Common myeloid progenitor, CD34-positive (primary cell): ENCODE results near the gene RAMP1.

Experiments
- CTCF ChIA-PET: fragments of 350-600 bp; sonication (Branson Sonifier 250); formaldehyde crosslinking; loops from one replicate; lab custom pipeline; 2021; ENCODE audit warnings: antibody characterized with exemption; lab: Charles Lee
- POLR2A ChIA-PET: fragments of 350-600 bp; sonication (Branson Sonifier 250); formaldehyde crosslinking; loops from one replicate; lab custom pipeline; 2021; ENCODE audit warnings: antibody characterized with exemption; lab: Charles Lee
- DNase-seq, 3 donors: peaks; one replicate each; pipeline versions ENCODE4 v3.0.0 to v3.0.0-alpha.2; 2013
- H3K27ac ChIP-seq, 2 experiments: 1 replicate in 1 of 2; 2 replicates in 1 of 2; pipeline ENCODE4 v1.7.0; 2013; ENCODE audit warnings: inconsistent platforms in 2 of 2, low read length in 2 of 2, mild to moderate bottlenecking in 2 of 2, low read depth in 1 of 2, moderate library complexity in 1 of 2; ENCODE audit not compliant: severe bottlenecking in 2 of 2, insufficient read depth in 1 of 2, poor library complexity in 1 of 2
- H3K27me3 ChIP-seq, 5 experiments: replicated peaks in 2 of 5; 1 replicate in 3 of 5; 2 replicates in 2 of 5; pipeline versions ENCODE4 v1.6.1 to v1.7.0; 2013; ENCODE audit warnings: low read length in 4 of 5, mild to moderate bottlenecking in 2 of 5, moderate library complexity in 2 of 5, inconsistent platforms in 1 of 5; ENCODE audit not compliant: insufficient read depth in 5 of 5, control insufficient read depth in 4 of 5
- H3K36me3 ChIP-seq, 4 experiments: 1 replicate in 2 of 4; 2 replicates in 2 of 4; pipeline versions ENCODE4 v1.6.1 to v1.7.0; 2013; ENCODE audit warnings: low read length in 3 of 4, control low read depth in 1 of 4, mild to moderate bottlenecking in 1 of 4; ENCODE audit not compliant: control insufficient read depth in 4 of 4, insufficient read depth in 4 of 4
- H3K4me1 ChIP-seq, 4 experiments: 1 replicate in 3 of 4; 2 replicates in 1 of 4; pipeline versions ENCODE4 v1.6.1 to v1.7.1; 2013; ENCODE audit warnings: low read length in 3 of 4, mild to moderate bottlenecking in 3 of 4, control low read depth in 1 of 4, inconsistent platforms in 1 of 4, moderate library complexity in 1 of 4; ENCODE audit not compliant: control insufficient read depth in 4 of 4, insufficient read depth in 4 of 4; ENCODE audit errors: control extremely low read depth in 1 of 4
- H3K4me3 ChIP-seq, 7 experiments: 1 replicate in 4 of 7; 2 replicates in 3 of 7; pipeline versions ENCODE4 v1.5.1 to v1.7.0; 2013; ENCODE audit warnings: mild to moderate bottlenecking in 7 of 7, low read length in 6 of 7, moderate library complexity in 6 of 7, inconsistent platforms in 2 of 7, low read depth in 2 of 7, control low read depth in 1 of 7; ENCODE audit not compliant: insufficient read depth in 4 of 7, control insufficient read depth in 1 of 7; ENCODE audit errors: extremely low read depth in 1 of 7
- H3K9me3 ChIP-seq, 5 experiments: 1 replicate in 4 of 5; 2 replicates in 1 of 5; pipeline versions ENCODE4 v1.6.1 to v1.7.1; 2013; ENCODE audit warnings: low read length in 4 of 5, mild to moderate bottlenecking in 2 of 5, inconsistent platforms in 1 of 5, low read depth in 1 of 5, moderate library complexity in 1 of 5; ENCODE audit not compliant: control insufficient read depth in 4 of 5, insufficient read depth in 2 of 5; ENCODE audit errors: control extremely low read depth in 1 of 5
- WGBS: methylation state at CpG from one replicate; pipeline ENCODE4 v1.1.5; 2013; ENCODE audit not compliant: insufficient coverage; 5-methylcytosine and 5-hydroxymethylcytosine counted together

Gene RAMP1

GRCh38 chr2:237923481-237924163, 64.2 kb downstream of the RAMP1 start:
- DNase-seq, result peak; percentile 61 to 78 (median 76)
- Histone ChIP-seq H3K36me3 (no peaks in the 10 kb centered on the region), H3K4me3 (peak overlapping the region in 6 of 7 experiments; percentile 35 to 79 (median 56)), H3K27me3 (no peaks in the 10 kb centered on the region), H3K4me1 (peaks cover 4 to 37% (median 30%) of the 10 kb centered on the region in 4 experiments), H3K27ac (no peak overlapping the region), H3K9me3 (no peaks in the 10 kb centered on the region)
- CTCF ChIA-PET, result interaction anchor here (0.7 to 3.4 kb wide), 16 partner anchors 9 to 117 kb away, joined by 3 to 21 read pairs (median 4); no protein-coding TSS in a partner anchor
- WGBS, result 25% methylated on average over 24 of the region's 33 CpGs
- POLR2A ChIA-PET, result interaction anchor here (1.3 kb wide), 1 partner anchor 46 kb away, joined by 3 read pairs; no protein-coding TSS in a partner anchor

GRCh38 chr2:237924164-237924534, 64.7 kb downstream of the RAMP1 start:
- 92% methylated on average over 12 of the region's 14 CpGs for WGBS
- H3K9me3 ChIP-seq, result no peaks in the 10 kb centered on the region
- CTCF ChIA-PET, result interaction anchor here (1.1 to 3.4 kb wide), 10 partner anchors 9 to 117 kb away, joined by 3 to 21 read pairs (median 6); no protein-coding TSS in a partner anchor
- POLR2A ChIA-PET, result no interaction called here
- peaks cover 2 to 34% (median 27%) of the 10 kb centered on the region in 4 experiments for H3K4me1 ChIP-seq
- H3K27me3 ChIP-seq, result no peaks in the 10 kb centered on the region
- no peaks in the 10 kb centered on the region for H3K36me3 ChIP-seq
- no peak overlapping the region for H3K27ac ChIP-seq
- no peak for DNase-seq
- no peak overlapping the region for H3K4me3 ChIP-seq

- Histone ChIP-seq H3K4me3 (no peak overlapping the region), H3K36me3 (no peaks in the 10 kb centered on the region), H3K27me3 (no peaks in the 10 kb centered on the region), H3K27ac (no peak overlapping the region), H3K9me3 (peaks cover 0 to 6% (median 0%) of the 10 kb centered on the region in 5 experiments), H3K4me1 (peaks cover 0 to 36% (median 26%) of the 10 kb centered on the region in 4 experiments)
- ChIA-PET POLR2A (no interaction called here), CTCF (interaction anchor here (1.5 to 1.6 kb wide), 2 partner anchors 43 to 67 kb away, joined by 3 read pairs; no protein-coding TSS in a partner anchor)
- WGBS, result 100% methylated on average over 4 of the region's 5 CpGs
- DNase-seq, result no peak
Measured at GRCh38 chr2:237927135-237927534, 67.7 kb downstream of the RAMP1 start.

GRCh38 chr2:237927986-237928385, 68.6 kb downstream of the RAMP1 start:
- ChIA-PET POLR2A (no interaction called here), CTCF (interaction anchor here (1.2 to 1.5 kb wide), 2 partner anchors 28 to 42 kb away, joined by 3 to 4 read pairs; no protein-coding TSS in a partner anchor)
- H3K27me3 ChIP-seq, result no peaks in the 10 kb centered on the region
- no peak overlapping the region for H3K4me3 ChIP-seq
- WGBS, result 96% methylated on average over 3 of the region's 4 CpGs
- no peaks in the 10 kb centered on the region for H3K36me3 ChIP-seq
- H3K27ac ChIP-seq, result no peak overlapping the region
- DNase-seq, result no peak
- peaks cover 0 to 6% (median 0%) of the 10 kb centered on the region in 5 experiments for H3K9me3 ChIP-seq
- H3K4me1 ChIP-seq, result peaks cover 0 to 28% (median 25%) of the 10 kb centered on the region in 4 experiments

- no peak for DNase-seq
- ChIA-PET CTCF (interaction anchor here (1.3 kb wide), 1 partner anchor 17 kb away, joined by 3 read pairs; no protein-coding TSS in a partner anchor), POLR2A (no interaction called here)
- 98% methylated on average over 9 of the region's 9 CpGs for WGBS
- no peaks in the 10 kb centered on the region for H3K27me3 ChIP-seq
- no peaks in the 10 kb centered on the region for H3K36me3 ChIP-seq
- H3K9me3 ChIP-seq, result peaks cover 0 to 6% (median 0%) of the 10 kb centered on the region in 5 experiments
- no peak overlapping the region for H3K4me3 ChIP-seq
- H3K27ac ChIP-seq, result no peak overlapping the region
- peaks cover 0 to 25% (median 21%) of the 10 kb centered on the region in 4 experiments for H3K4me1 ChIP-seq
Measured at GRCh38 chr2:237929979-237930378, 70.6 kb downstream of the RAMP1 start.

- peak in 1 of 3 donors; percentile 52 for DNase-seq
- H3K9me3 ChIP-seq, result peaks cover 0 to 6% (median 0%) of the 10 kb centered on the region in 5 experiments
- ChIA-PET POLR2A (no interaction called here), CTCF (no interaction called here)
- no peaks in the 10 kb centered on the region for H3K27me3 ChIP-seq
- no peak overlapping the region for H3K4me3 ChIP-seq
- WGBS, result 30% methylated on average over 9 of the region's 9 CpGs
- H3K4me1 ChIP-seq, result peaks cover 0 to 29% (median 20%) of the 10 kb centered on the region in 4 experiments
- no peak overlapping the region for H3K27ac ChIP-seq
- no peaks in the 10 kb centered on the region for H3K36me3 ChIP-seq
Measured at GRCh38 chr2:237931205-237931721, 71.8 kb downstream of the RAMP1 start.

GRCh38 chr2:237932731-237933131, 73.3 kb downstream of the RAMP1 start:
- Histone ChIP-seq H3K4me1 (peaks cover 0 to 27% (median 19%) of the 10 kb centered on the region in 4 experiments), H3K27ac (no peak overlapping the region), H3K36me3 (no peaks in the 10 kb centered on the region), H3K9me3 (peaks cover 0 to 6% (median 0%) of the 10 kb centered on the region in 5 experiments), H3K27me3 (no peaks in the 10 kb centered on the region), H3K4me3 (no peak overlapping the region)
- POLR2A ChIA-PET, result no interaction called here
- 93% methylated on average over 2 of the region's 3 CpGs for WGBS
- CTCF ChIA-PET, result interaction anchor here (1.3 to 2.3 kb wide), 2 partner anchors 9 kb away, joined by 4 to 13 read pairs; no protein-coding TSS in a partner anchor
- DNase-seq, result no peak
